ENCODE data around the gene PIK3CA.
"Not testable (repeated sequence)": the region's sequence is repeated elsewhere in the genome, so short reads cannot be mapped to it uniquely, and the experiment has no call there.

PIK3CA gene

GRCh38 chr3:179244878-179245277 is 96.7 kb downstream of the PIK3CA start:
- no peak overlapping the region for H3K4me3 ChIP-seq (ENCODE audit: low read depth, low read length)
- TF ChIP-seq CTCF (IDR thresholded peaks at IDR 0.05; ENCODE audit: control insufficient read depth, extremely low read depth, insufficient read depth) = no peak
- DNase-seq (ENCODE audit: low read depth) = no peak

GRCh38 chr3:179247289-179248015 is 99.3 kb downstream of the PIK3CA start:
- no peak for DNase-seq (ENCODE audit: low read depth)
- no peak for TF ChIP-seq CTCF (IDR thresholded peaks at IDR 0.05; ENCODE audit: control insufficient read depth, extremely low read depth, insufficient read depth)

GRCh38 chr3:179250803-179251476 is 102.8 kb downstream of the PIK3CA start, which contains the start of gene KCNMB3:
Gene KCNMB3, minus strand, starts transcription at chr3:179251114. Its CDS starts 124 bp downstream, at chr3:179250990.
- H3K4me3 ChIP-seq (ENCODE audit: low read depth, low read length) = no peak within 1 kb of the TSS
- no peak for TF ChIP-seq CTCF (IDR thresholded peaks at IDR 0.05; ENCODE audit: control insufficient read depth, extremely low read depth, insufficient read depth)
- no peak for DNase-seq (ENCODE audit: low read depth)

More at GRCh38 chr3:179247289-179248015, 99.3 kb downstream of the PIK3CA start:
- H3K4me3 ChIP-seq (ENCODE audit: low read depth, low read length) = no peak overlapping the region

- TF ChIP-seq CTCF (IDR thresholded peaks at IDR 0.05; ENCODE audit: control insufficient read depth, extremely low read depth, insufficient read depth) = no peak
- DNase-seq (ENCODE audit: low read depth) = no peak
- H3K4me3 ChIP-seq (ENCODE audit: low read depth, low read length) = no peak overlapping the region
Observed at GRCh38 chr3:179256813-179257212, 108.7 kb downstream of the PIK3CA start.

- DNase-seq (ENCODE audit: low read depth); H3K4me3 ChIP-seq (ENCODE audit: low read depth, low read length): not testable (repeated sequence)
Observed at GRCh38 chr3:179257742-179258141, 109.6 kb downstream of the PIK3CA start.

- TF ChIP-seq CTCF (IDR thresholded peaks at IDR 0.05; ENCODE audit: control insufficient read depth, extremely low read depth, insufficient read depth) = no peak
- no peak for DNase-seq (ENCODE audit: low read depth)
- H3K4me3 ChIP-seq (ENCODE audit: low read depth, low read length) = no peak overlapping the region
Observed at GRCh38 chr3:179258820-179259219, 110.7 kb downstream of the PIK3CA start.

GRCh38 chr3:179259959-179260756 is 112.0 kb downstream of the PIK3CA start:
- not testable (repeated sequence) for DNase-seq (ENCODE audit: low read depth); H3K4me3 ChIP-seq (ENCODE audit: low read depth, low read length)
